DOHH2 (cell line): ENCODE data around the gene SOBP.

Experiments
- H3F3A ChIP-seq: fragments of 200-600 bp; sonication (generic), shearing (Covaris generic); 2 replicates; pipeline ENCODE4 v1.6.0; 2016; ENCODE audit warnings: antibody characterized with exemption, mild to moderate bottlenecking; ENCODE audit not compliant: control insufficient read depth, insufficient read depth
- H3K27ac ChIP-seq: fragments of 200-600 bp; sonication (generic); 2 replicates; pipeline ENCODE4 v1.5.1; 2014; ENCODE audit warnings: low read depth, mild to moderate bottlenecking, low read length, moderate library complexity
- H3K27me3 ChIP-seq: fragments of 200-600 bp; sonication (generic); 2 replicates; pipeline ENCODE4 v1.6.1; 2014; ENCODE audit warnings: mild to moderate bottlenecking, low read length, mixed read lengths; ENCODE audit not compliant: control insufficient read depth
- H3K36me3 ChIP-seq: fragments of 200-600 bp; sonication (generic); 2 replicates; pipeline ENCODE4 v1.6.1; 2014; ENCODE audit warnings: mild to moderate bottlenecking, low read length, moderate library complexity, mixed read lengths; ENCODE audit not compliant: control insufficient read depth
- H3K4me1 ChIP-seq: fragments of 200-600 bp; sonication (generic); 2 replicates; pipeline ENCODE4 v1.6.1; 2014; ENCODE audit warnings: mild to moderate bottlenecking, low read length, mixed read lengths; ENCODE audit not compliant: control insufficient read depth
- H3K4me2 ChIP-seq: fragments of 200-600 bp; sonication (generic); 2 replicates; pipeline ENCODE4 v1.6.0; 2014; ENCODE audit warnings: mild to moderate bottlenecking, low read length, moderate library complexity
- H3K4me3 ChIP-seq: fragments of 200-600 bp; sonication (generic); 2 replicates; pipeline ENCODE4 v1.5.1; 2014; ENCODE audit warnings: mild to moderate bottlenecking, low read length, mixed read lengths
- H3K79me2 ChIP-seq: fragments of 200-600 bp; sonication (generic); 2 replicates; pipeline ENCODE4 v1.6.1; 2014; ENCODE audit warnings: mild to moderate bottlenecking, low read length, mixed read lengths; ENCODE audit not compliant: control insufficient read depth
- H3K9me2 ChIP-seq: fragments of 200-600 bp; sonication (generic); replicated peaks from 2 replicates; pipeline ENCODE4 v1.6.1; 2014; ENCODE audit warnings: mild to moderate bottlenecking, low read length, mixed read lengths; ENCODE audit not compliant: control insufficient read depth
- H3K9me3 ChIP-seq: fragments of 200-600 bp; sonication (generic); 2 replicates; pipeline ENCODE4 v1.6.1; 2014; ENCODE audit warnings: antibody characterized with exemption, low read length, mixed read lengths; ENCODE audit not compliant: control insufficient read depth, insufficient read depth
- H4K20me1 ChIP-seq: fragments of 200-600 bp; sonication (generic); 2 replicates; pipeline ENCODE4 v1.6.0; 2014; ENCODE audit warnings: low read depth, mild to moderate bottlenecking, antibody characterized with exemption, low read length, moderate library complexity; ENCODE audit not compliant: control insufficient read depth, insufficient read depth
- CTCF ChIP-seq: fragments of 200-600 bp; sonication (generic); IDR thresholded peaks from one replicate; pipeline ENCODE4 v1.5.1; 2014; ENCODE audit warnings: antibody characterized with exemption, mild to moderate bottlenecking, low read depth, low read length; ENCODE audit not compliant: poor library complexity, severe bottlenecking
- EZH2phosphoT487 ChIP-seq: fragments of 200-600 bp; sonication (generic); IDR thresholded peaks from 2 replicates; pipeline ENCODE4 v1.6.1; 2017; ENCODE audit warnings: borderline replicate concordance, mild to moderate bottlenecking, antibody characterized with exemption, low read length, moderate library complexity, mixed read lengths

The SOBP gene

GRCh38 chr6:107653183-107653580 lies 163.3 kb downstream of the SOBP start:
- no peaks in the 10 kb centered on the region for H3K36me3 ChIP-seq
- no peaks in the 10 kb centered on the region for H3K27me3 ChIP-seq
- H3K9me2 ChIP-seq, result no peaks in the 10 kb centered on the region
- H3K27ac ChIP-seq, result no peak overlapping the region
- no peak overlapping the region for H3K4me3 ChIP-seq
- peaks cover 63% of the 10 kb centered on the region for H3K4me1 ChIP-seq
- H3K79me2 ChIP-seq, result no peaks in the 10 kb centered on the region
- H3K4me2 ChIP-seq, result no peak overlapping the region
- H3K9me3 ChIP-seq, result no peaks in the 10 kb centered on the region
- H4K20me1 ChIP-seq, result no peaks in the 10 kb centered on the region
- H3F3A ChIP-seq, result peaks cover 20% of the 10 kb centered on the region
- TF ChIP-seq EZH2phosphoT487 (no peak), CTCF (no peak)

DNA sequence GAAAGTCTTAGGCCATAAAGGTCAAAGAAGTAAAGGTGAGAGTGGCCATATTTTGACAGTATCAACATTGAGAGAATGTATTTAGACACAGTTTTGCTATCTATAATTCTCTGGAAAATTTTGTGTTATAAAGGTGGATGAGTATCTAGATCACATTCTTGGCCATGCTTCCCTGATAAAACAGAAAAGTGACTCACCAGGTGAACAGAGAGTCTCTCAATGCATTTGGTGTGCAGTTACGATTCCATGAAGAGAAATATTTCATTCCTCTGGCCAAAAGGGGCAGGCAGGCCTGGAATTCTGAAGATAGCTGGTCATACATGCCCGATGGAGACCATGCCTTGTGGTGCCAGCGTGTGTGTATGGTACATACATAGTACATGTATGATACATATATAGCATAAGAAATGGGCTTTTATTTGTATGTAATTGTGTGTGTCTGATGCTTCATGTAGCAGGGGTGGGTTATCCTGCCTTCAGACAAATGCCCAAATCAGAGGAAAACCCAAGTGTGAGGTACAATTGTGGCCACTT lies 164.0 kb downstream of the SOBP start:
- Histone ChIP-seq H3F3A (peaks cover 27% of the 10 kb centered on the region), H3K9me2 (no peaks in the 10 kb centered on the region), H3K4me2 (no peak overlapping the region), H3K79me2 (no peaks in the 10 kb centered on the region), H3K4me3 (no peak overlapping the region), H4K20me1 (no peaks in the 10 kb centered on the region), H3K9me3 (no peaks in the 10 kb centered on the region), H3K27ac (no peak overlapping the region), H3K27me3 (no peaks in the 10 kb centered on the region), H3K36me3 (peaks cover 4% of the 10 kb centered on the region; the same call in 1 of the 2 replicates), H3K4me1 (peaks cover 63% of the 10 kb centered on the region)
- TF ChIP-seq CTCF, result no peak
- no peak for TF ChIP-seq EZH2phosphoT487

DNA sequence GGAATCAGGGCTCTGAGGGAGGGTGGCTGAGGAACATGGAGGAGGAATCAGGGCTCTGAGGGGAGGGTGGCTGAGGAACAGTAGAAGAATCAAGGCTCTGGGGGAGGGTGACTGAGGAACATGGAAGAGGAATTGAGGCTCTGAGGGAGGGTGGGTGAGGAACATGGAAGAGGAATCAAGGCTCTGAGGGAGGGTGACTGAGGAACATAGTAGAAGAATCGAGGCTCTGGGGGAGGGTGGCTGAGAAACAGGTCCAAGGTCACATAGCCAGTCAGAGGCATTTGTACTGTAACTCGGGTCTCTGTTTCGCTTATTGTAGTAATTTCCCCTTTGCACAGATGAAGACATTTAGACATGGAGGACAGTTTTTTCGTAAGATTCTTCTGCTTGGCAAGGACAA lies 164.8 kb downstream of the SOBP start:
- no peaks in the 10 kb centered on the region for H3K9me2 ChIP-seq
- peaks cover 27% of the 10 kb centered on the region for H3F3A ChIP-seq
- no peak for TF ChIP-seq EZH2phosphoT487
- no peak for TF ChIP-seq CTCF
- H3K9me3 ChIP-seq, result no peaks in the 10 kb centered on the region
- H3K27ac ChIP-seq, result peak overlapping the region; percentile 93
- H3K79me2 ChIP-seq, result 0 out of 2 replicates have a peak, but pooled peaks cover 2% of the 10 kb centered on the region
- H3K36me3 ChIP-seq, result peaks cover 4% of the 10 kb centered on the region; the same call in 1 of the 2 replicates
- peak overlapping the region; percentile 89 for H3K4me2 ChIP-seq
- H3K27me3 ChIP-seq, result no peaks in the 10 kb centered on the region
- peaks cover 67% of the 10 kb centered on the region for H3K4me1 ChIP-seq
- H3K4me3 ChIP-seq, result peak overlapping the region; percentile 22; the same call in 1 of the 2 replicates
- no peaks in the 10 kb centered on the region for H4K20me1 ChIP-seq
